ENCODE results near the gene ANKS1B. TPM values are rescaled to one million over a fixed set of nuclear protein-coding genes. Genes with fewer than 3 reads are reported as not detected.

The ANKS1B gene
- polyA plus RNA-seq, 3 donors, result not detected

DNA sequence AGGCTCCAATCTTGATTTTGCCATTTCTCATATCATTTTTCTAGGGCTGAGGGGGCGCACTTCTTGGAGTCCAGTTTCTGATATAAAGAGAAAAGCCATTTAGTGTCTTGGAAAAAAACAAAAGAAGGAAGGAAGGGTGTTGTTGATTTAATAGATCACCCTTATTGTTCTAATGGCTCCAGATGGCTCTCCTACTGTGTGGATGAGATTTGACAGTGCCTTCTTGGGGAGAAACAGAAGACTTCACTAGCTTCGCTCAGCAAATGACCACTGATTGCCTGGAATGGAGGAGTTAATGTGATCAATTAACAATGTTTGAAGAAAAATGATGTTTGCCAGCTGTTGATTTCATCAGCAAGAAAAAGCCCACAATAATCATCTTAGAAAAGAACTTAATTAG, 1123.5 kb downstream of the ANKS1B start:
- intact Hi-C loops (cut with micrococcal nuclease), result no loop called here
- H4K20me1 ChIP-seq (ENCODE audit: insufficient read depth, low read length), result no peaks in the 10 kb centered on the region
- H3K27me3 Mint-ChIP-seq (ENCODE audit: low read depth in 3 of 3), result peaks cover 2 to 8% (median 5%) of the 10 kb centered on the region in 3 donors
- TF ChIP-seq, protein P1, sequence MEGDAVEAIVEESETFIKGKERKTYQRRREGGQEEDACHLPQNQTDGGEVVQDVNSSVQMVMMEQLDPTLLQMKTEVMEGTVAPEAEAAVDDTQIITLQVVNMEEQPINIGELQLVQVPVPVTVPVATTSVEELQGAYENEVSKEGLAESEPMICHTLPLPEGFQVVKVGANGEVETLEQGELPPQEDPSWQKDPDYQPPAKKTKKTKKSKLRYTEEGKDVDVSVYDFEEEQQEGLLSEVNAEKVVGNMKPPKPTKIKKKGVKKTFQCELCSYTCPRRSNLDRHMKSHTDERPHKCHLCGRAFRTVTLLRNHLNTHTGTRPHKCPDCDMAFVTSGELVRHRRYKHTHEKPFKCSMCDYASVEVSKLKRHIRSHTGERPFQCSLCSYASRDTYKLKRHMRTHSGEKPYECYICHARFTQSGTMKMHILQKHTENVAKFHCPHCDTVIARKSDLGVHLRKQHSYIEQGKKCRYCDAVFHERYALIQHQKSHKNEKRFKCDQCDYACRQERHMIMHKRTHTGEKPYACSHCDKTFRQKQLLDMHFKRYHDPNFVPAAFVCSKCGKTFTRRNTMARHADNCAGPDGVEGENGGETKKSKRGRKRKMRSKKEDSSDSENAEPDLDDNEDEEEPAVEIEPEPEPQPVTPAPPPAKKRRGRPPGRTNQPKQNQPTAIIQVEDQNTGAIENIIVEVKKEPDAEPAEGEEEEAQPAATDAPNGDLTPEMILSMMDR (IDR thresholded peaks at IDR 0.05), result no peak
- H3K27ac Mint-ChIP-seq, result no peak overlapping the region
- no peak overlapping the region for H3K4me3 ChIP-seq (replicated peaks in 1 of 3; ENCODE audit: low read depth in 2 of 3, low read length in 3 of 3)
- no peak for DNase-seq
- H3K27ac ChIP-seq (ENCODE audit: low read depth in 1 of 2, low read length in 2 of 2), result no peak overlapping the region
- H3K9me3 ChIP-seq (replicated peaks in 1 of 2; ENCODE audit: control insufficient read depth in 1 of 2, insufficient read depth in 1 of 2, low read length in 2 of 2), result no peaks in the 10 kb centered on the region
- peaks cover 16% of the 10 kb centered on the region for H3K4me1 Mint-ChIP-seq
- no peaks in the 10 kb centered on the region for H3K36me3 ChIP-seq (replicated peaks in 1 of 2; ENCODE audit: control insufficient read depth in 1 of 2, insufficient read depth in 2 of 2, low read length in 2 of 2)
- no CpG with 5 or more reads among the region's 2 CpGs for WGBS (ENCODE audit: insufficient coverage)
- no peaks in the 10 kb centered on the region for H3K27me3 ChIP-seq (ENCODE audit: control insufficient read depth in 2 of 2, insufficient read depth in 2 of 2, low read length in 2 of 2)
- peaks cover 0 to 8% (median 0%) of the 10 kb centered on the region in 7 donors for H3K9me3 Mint-ChIP-seq
- H3K4me3 Mint-ChIP-seq, result no peak overlapping the region
- H3K79me2 ChIP-seq (ENCODE audit: insufficient read depth, low read length), result no peaks in the 10 kb centered on the region
- H2AFZ ChIP-seq (ENCODE audit: insufficient read depth, low read depth, low read length, poor library complexity, severe bottlenecking), result no peak overlapping the region
- H3K9ac ChIP-seq (ENCODE audit: insufficient read depth, low read length, poor library complexity, severe bottlenecking), result no peak overlapping the region
- H3K4me1 ChIP-seq (ENCODE audit: control insufficient read depth in 1 of 2, insufficient read depth in 2 of 2, low read length in 2 of 2), result peaks cover 0 to 7% of the 10 kb centered on the region in 2 donors
- no peaks in the 10 kb centered on the region for H3K36me3 Mint-ChIP-seq
- no peak overlapping the region for H3K4me2 ChIP-seq (replicated peaks; ENCODE audit: extremely low read depth, low read length, poor library complexity, severe bottlenecking)

DNA sequence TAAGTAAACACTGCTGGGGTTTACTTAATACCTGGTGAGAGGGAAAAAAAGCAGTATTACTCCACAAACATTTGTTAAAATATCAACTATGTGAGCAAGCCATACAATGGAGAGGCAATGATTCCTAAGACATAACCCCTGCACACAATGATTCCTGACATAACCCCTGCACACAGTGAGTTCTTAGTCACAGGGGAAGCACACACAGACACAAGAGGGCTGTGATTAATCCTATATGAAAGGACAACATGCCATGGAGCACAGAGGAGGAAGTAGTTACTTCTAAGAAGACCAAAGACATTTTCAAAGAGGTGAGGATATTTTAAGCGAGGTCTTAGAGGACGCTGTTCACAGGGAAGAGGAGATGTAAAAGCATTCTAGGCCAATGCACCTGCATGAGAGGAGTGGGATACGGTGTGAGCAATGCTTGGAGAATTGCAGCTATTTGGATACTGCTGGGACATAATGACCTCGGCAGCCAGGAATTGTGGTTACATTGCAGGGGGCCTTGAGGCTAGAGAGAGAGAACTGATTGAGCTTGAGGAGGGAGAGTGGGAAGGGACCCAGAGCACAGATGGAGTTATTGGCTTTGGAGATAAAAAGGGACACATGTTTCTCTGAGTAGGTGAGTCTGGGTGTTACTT, 1127.7 kb downstream of the ANKS1B start:
- H3K36me3 ChIP-seq (replicated peaks in 1 of 2; ENCODE audit: control insufficient read depth in 1 of 2, insufficient read depth in 2 of 2, low read length in 2 of 2), result no peaks in the 10 kb centered on the region
- no peak overlapping the region for H3K27ac ChIP-seq (ENCODE audit: low read depth in 1 of 2, low read length in 2 of 2)
- H2AFZ ChIP-seq (ENCODE audit: insufficient read depth, low read depth, low read length, poor library complexity, severe bottlenecking), result no peak overlapping the region
- no peaks in the 10 kb centered on the region for H3K79me2 ChIP-seq (ENCODE audit: insufficient read depth, low read length)
- no peaks in the 10 kb centered on the region for H3K9me3 ChIP-seq (replicated peaks in 1 of 2; ENCODE audit: control insufficient read depth in 1 of 2, insufficient read depth in 1 of 2, low read length in 2 of 2)
- no peak overlapping the region for H3K4me3 ChIP-seq (replicated peaks in 1 of 3; ENCODE audit: low read depth in 2 of 3, low read length in 3 of 3)
- H3K27ac Mint-ChIP-seq, result no peak overlapping the region
- no peaks in the 10 kb centered on the region for H4K20me1 ChIP-seq (ENCODE audit: insufficient read depth, low read length)
- peaks cover 15% of the 10 kb centered on the region for H3K4me1 Mint-ChIP-seq
- H3K36me3 Mint-ChIP-seq, result no peaks in the 10 kb centered on the region
- peaks cover 0 to 8% (median 4%) of the 10 kb centered on the region in 3 donors for H3K27me3 Mint-ChIP-seq (ENCODE audit: low read depth in 3 of 3)
- H3K4me1 ChIP-seq (ENCODE audit: control insufficient read depth in 1 of 2, insufficient read depth in 2 of 2, low read length in 2 of 2), result peaks cover 0 to 7% of the 10 kb centered on the region in 2 donors
- no peak overlapping the region for H3K4me2 ChIP-seq (replicated peaks; ENCODE audit: extremely low read depth, low read length, poor library complexity, severe bottlenecking)
- TF ChIP-seq, protein P1 (IDR thresholded peaks at IDR 0.05), result no peak
- WGBS (ENCODE audit: insufficient coverage), result 25% methylated on average over 4 of the region's 4 CpGs
- no peak overlapping the region for H3K9ac ChIP-seq (ENCODE audit: insufficient read depth, low read length, poor library complexity, severe bottlenecking)
- DNase-seq, result no peak
- H3K27me3 ChIP-seq (ENCODE audit: control insufficient read depth in 2 of 2, insufficient read depth in 2 of 2, low read length in 2 of 2), result no peaks in the 10 kb centered on the region
- intact Hi-C loops (cut with micrococcal nuclease), result no loop called here
- peaks cover 0 to 3% (median 0%) of the 10 kb centered on the region in 7 donors for H3K9me3 Mint-ChIP-seq
- no peak overlapping the region for H3K4me3 Mint-ChIP-seq

Data from CD14-positive monocyte (primary cell).